Neuron (in vitro differentiated cells): ENCODE data around the gene UFD1.

ENCODE experiments used
- H2AFZ ChIP-seq: one replicate; pipeline ENCODE4 v1.6.1; 2013; ENCODE audit warnings: low read depth, mild to moderate bottlenecking, inconsistent platforms, low read length, moderate library complexity
- H3K27me3 ChIP-seq: one replicate; pipeline ENCODE4 v1.6.1; 2013; ENCODE audit warnings: low read length; ENCODE audit not compliant: insufficient read depth
- H3K36me3 ChIP-seq: one replicate; pipeline ENCODE4 v1.6.1; 2013; ENCODE audit warnings: low read length; ENCODE audit not compliant: insufficient read depth
- H3K4me1 ChIP-seq: one replicate; pipeline ENCODE4 v1.6.1; 2013; ENCODE audit warnings: low read length; ENCODE audit not compliant: insufficient read depth
- H3K4me3 ChIP-seq: 2 replicates; pipeline ENCODE4 v1.5.1; 2013; ENCODE audit warnings: mild to moderate bottlenecking, low read length, moderate library complexity
- H3K9me3 ChIP-seq: one replicate; pipeline ENCODE4 v1.6.1; 2013; ENCODE audit warnings: low read length

The UFD1 gene

GRCh38 chr22:19420321-19420720, 58.7 kb downstream of the UFD1 start:
- Histone ChIP-seq H3K36me3 (peaks cover 3% of the 10 kb centered on the region), H3K27me3 (no peaks in the 10 kb centered on the region), H3K4me3 (no peak overlapping the region), H2AFZ (no peak overlapping the region), H3K9me3 (peaks cover 2% of the 10 kb centered on the region), H3K4me1 (no peaks in the 10 kb centered on the region)

GRCh38 chr22:19419464-19420178, 59.4 kb downstream of the UFD1 start:
- H2AFZ ChIP-seq = no peak overlapping the region
- no peaks in the 10 kb centered on the region for H3K27me3 ChIP-seq
- peaks cover 2% of the 10 kb centered on the region for H3K9me3 ChIP-seq
- no peaks in the 10 kb centered on the region for H3K4me1 ChIP-seq
- peaks cover 3% of the 10 kb centered on the region for H3K36me3 ChIP-seq
- no peak overlapping the region for H3K4me3 ChIP-seq

GRCh38 chr22:19419086-19419463, 59.9 kb downstream of the UFD1 start:
- H3K9me3 ChIP-seq = peaks cover 2% of the 10 kb centered on the region
- H3K4me1 ChIP-seq = no peaks in the 10 kb centered on the region
- no peaks in the 10 kb centered on the region for H3K27me3 ChIP-seq
- no peak overlapping the region for H3K4me3 ChIP-seq
- H3K36me3 ChIP-seq = peaks cover 3% of the 10 kb centered on the region
- H2AFZ ChIP-seq = no peak overlapping the region

GRCh38 chr22:19412923-19413322, 66.1 kb downstream of the UFD1 start:
- Histone ChIP-seq H3K27me3 (no peaks in the 10 kb centered on the region), H3K4me3 (no peak overlapping the region), H3K4me1 (no peaks in the 10 kb centered on the region), H3K9me3 (peaks cover 2% of the 10 kb centered on the region), H3K36me3 (peaks cover 22% of the 10 kb centered on the region), H2AFZ (no peak overlapping the region)

GRCh38 chr22:19412478-19412877, 66.5 kb downstream of the UFD1 start:
- Histone ChIP-seq H3K4me1 (no peaks in the 10 kb centered on the region), H3K27me3 (no peaks in the 10 kb centered on the region), H3K4me3 (no peak overlapping the region), H3K9me3 (peaks cover 2% of the 10 kb centered on the region), H2AFZ (no peak overlapping the region), H3K36me3 (peaks cover 24% of the 10 kb centered on the region)

GRCh38 chr22:19411690-19412045, 67.3 kb downstream of the UFD1 start:
- Histone ChIP-seq H3K4me1 (no peaks in the 10 kb centered on the region), H3K9me3 (peaks cover under 1% of the 10 kb centered on the region), H3K36me3 (peaks cover 31% of the 10 kb centered on the region), H2AFZ (no peak overlapping the region), H3K4me3 (no peak overlapping the region), H3K27me3 (no peaks in the 10 kb centered on the region)

GRCh38 chr22:19410941-19411689, 67.9 kb downstream of the UFD1 start:
- H3K4me1 ChIP-seq = no peaks in the 10 kb centered on the region
- H3K27me3 ChIP-seq = no peaks in the 10 kb centered on the region
- H2AFZ ChIP-seq = no peak overlapping the region
- peaks cover 37% of the 10 kb centered on the region for H3K36me3 ChIP-seq
- H3K4me3 ChIP-seq = no peak overlapping the region
- H3K9me3 ChIP-seq = no peaks in the 10 kb centered on the region

- no peaks in the 10 kb centered on the region for H3K4me1 ChIP-seq
- no peaks in the 10 kb centered on the region for H3K27me3 ChIP-seq
- H3K36me3 ChIP-seq = peaks cover 58% of the 10 kb centered on the region
- H2AFZ ChIP-seq = no peak overlapping the region
- H3K4me3 ChIP-seq = no peak overlapping the region
- H3K9me3 ChIP-seq = no peaks in the 10 kb centered on the region
Measured at GRCh38 chr22:19407649-19408606, 71.1 kb downstream of the UFD1 start.

- no peaks in the 10 kb centered on the region for H3K27me3 ChIP-seq
- H3K9me3 ChIP-seq = no peaks in the 10 kb centered on the region
- H3K4me3 ChIP-seq = no peak overlapping the region
- H3K4me1 ChIP-seq = no peaks in the 10 kb centered on the region
- H3K36me3 ChIP-seq = peaks cover 66% of the 10 kb centered on the region
- H2AFZ ChIP-seq = no peak overlapping the region
Measured at GRCh38 chr22:19406846-19407245, 72.1 kb downstream of the UFD1 start.

- Histone ChIP-seq H3K27me3 (no peaks in the 10 kb centered on the region), H3K4me1 (no peaks in the 10 kb centered on the region), H3K9me3 (no peaks in the 10 kb centered on the region), H3K36me3 (peaks cover 70% of the 10 kb centered on the region), H2AFZ (no peak overlapping the region), H3K4me3 (no peak overlapping the region)
Measured at GRCh38 chr22:19406281-19406811, 72.6 kb downstream of the UFD1 start.

GRCh38 chr22:19405652-19406051, 73.3 kb downstream of the UFD1 start:
- Histone ChIP-seq H3K36me3 (peaks cover 74% of the 10 kb centered on the region), H2AFZ (no peak overlapping the region), H3K4me1 (no peaks in the 10 kb centered on the region), H3K9me3 (no peaks in the 10 kb centered on the region), H3K4me3 (no peak overlapping the region), H3K27me3 (no peaks in the 10 kb centered on the region)

GRCh38 chr22:19405133-19405532, 73.9 kb downstream of the UFD1 start:
- peaks cover 77% of the 10 kb centered on the region for H3K36me3 ChIP-seq
- H2AFZ ChIP-seq = no peak overlapping the region
- H3K9me3 ChIP-seq = no peaks in the 10 kb centered on the region
- no peak overlapping the region for H3K4me3 ChIP-seq
- H3K4me1 ChIP-seq = no peaks in the 10 kb centered on the region
- no peaks in the 10 kb centered on the region for H3K27me3 ChIP-seq

GRCh38 chr22:19404676-19405075, 74.3 kb downstream of the UFD1 start:
- Histone ChIP-seq H3K9me3 (no peaks in the 10 kb centered on the region), H3K27me3 (no peaks in the 10 kb centered on the region), H3K36me3 (peaks cover 72% of the 10 kb centered on the region), H2AFZ (no peak overlapping the region), H3K4me3 (no peak overlapping the region), H3K4me1 (no peaks in the 10 kb centered on the region)
